GM23338 (cell line): ENCODE data around the gene PRR35. TPM values are rescaled to one million over a fixed set of nuclear protein-coding genes. Genes with fewer than 3 reads are reported as not detected.

ENCODE experiments used
- ATAC-seq: fragments of 200-7000 bp; cut with Tn5 transposase; 3 replicates; pipeline ENCODE4 v1.9.1; 2020
- DNase-seq: peaks from one replicate; pipeline ENCODE4 v3.0.0-alpha.2; 2015; ENCODE audit warnings: low spot score
- H2AFZ ChIP-seq: fragments of 200-600 bp; sonication (generic); 2 replicates; pipeline ENCODE4 v1.8.0; 2016; ENCODE audit warnings: antibody characterized with exemption, mild to moderate bottlenecking, moderate library complexity
- H3F3A ChIP-seq: fragments of 200-600 bp; sonication (generic); replicated peaks from 2 replicates; pipeline ENCODE4 v1.8.0; 2017; ENCODE audit warnings: antibody characterized with exemption, mixed run types, low read depth
- H3K27ac ChIP-seq: fragments of 200-600 bp; sonication (generic); 2 replicates; pipeline ENCODE4 v1.6.1; 2016; ENCODE audit warnings: low read depth
- H3K27me3 ChIP-seq: fragments of 200-600 bp; sonication (generic); 2 replicates; pipeline ENCODE4 v1.8.0; 2016; ENCODE audit warnings: mild to moderate bottlenecking, mixed run types, moderate library complexity; ENCODE audit not compliant: insufficient read depth
- H3K36me3 ChIP-seq: fragments of 200-600 bp; sonication (generic); 2 replicates; pipeline ENCODE4 v1.8.0; 2016; ENCODE audit warnings: mild to moderate bottlenecking; ENCODE audit not compliant: insufficient read depth
- H3K4me1 ChIP-seq: fragments of 200-600 bp; sonication (generic); 2 replicates; pipeline ENCODE4 v1.8.0; 2016; ENCODE audit warnings: mild to moderate bottlenecking, moderate library complexity; ENCODE audit not compliant: insufficient read depth
- H3K4me2 ChIP-seq: fragments of 200-600 bp; sonication (generic); 2 replicates; pipeline ENCODE4 v1.7.1; 2017; ENCODE audit warnings: mixed run types
- H3K4me3 ChIP-seq: fragments of 200-600 bp; sonication (generic); 2 replicates; pipeline ENCODE4 v1.6.1; 2016; ENCODE audit warnings: mixed run types
- H3K79me2 ChIP-seq: fragments of 200-600 bp; sonication (generic); replicated peaks from 2 replicates; pipeline ENCODE4 v1.8.0; 2017; ENCODE audit warnings: mild to moderate bottlenecking; ENCODE audit not compliant: insufficient read depth
- H3K9me2 ChIP-seq: fragments of 200-600 bp; sonication (generic); 2 replicates; pipeline ENCODE4 v1.8.0; 2017; ENCODE audit not compliant: insufficient read depth
- H4K20me1 ChIP-seq: fragments of 200-600 bp; sonication (generic); replicated peaks from 2 replicates; pipeline ENCODE4 v1.8.0; 2017; ENCODE audit warnings: mild to moderate bottlenecking; ENCODE audit not compliant: insufficient read depth
- H3K27ac Mint-ChIP-seq: 2 replicates; pipeline ENCODE4 v1.8.0; 2020; ENCODE audit warnings: inconsistent platforms, mild to moderate bottlenecking, moderate library complexity, mixed read lengths
- H3K27me3 Mint-ChIP-seq: 3 replicates; pipeline ENCODE4 v1.8.0; 2022; ENCODE audit warnings: low read depth, mild to moderate bottlenecking, moderate library complexity, mixed read lengths, inconsistent platforms; ENCODE audit not compliant: insufficient read depth, poor library complexity
- H3K36me3 Mint-ChIP-seq: 3 replicates; pipeline ENCODE4 v1.8.0; 2021; ENCODE audit warnings: low read depth, mild to moderate bottlenecking, inconsistent platforms, moderate library complexity, mixed read lengths
- H3K4me1 Mint-ChIP-seq: 3 replicates; pipeline ENCODE4 v1.8.0; 2020; ENCODE audit warnings: mild to moderate bottlenecking, inconsistent platforms, mixed read lengths
- H3K4me3 Mint-ChIP-seq: 3 replicates; pipeline ENCODE4 v1.8.0; 2021; ENCODE audit warnings: moderate library complexity, mild to moderate bottlenecking, inconsistent platforms, mixed read lengths
- H3K9me3 Mint-ChIP-seq: 3 replicates; pipeline ENCODE4 v1.8.0; 2020; ENCODE audit warnings: moderate library complexity, mild to moderate bottlenecking, inconsistent platforms, mixed read lengths
- CREB1 ChIP-seq: fragments of 250-450 bp; sonication (Bioruptor Pico); IDR thresholded peaks from 2 replicates; pipeline ENCODE4 v1.5.0; 2020; ENCODE audit warnings: low read depth, mild to moderate bottlenecking, moderate library complexity
- CTCF ChIP-seq, 2 experiments: fragments of 200-600 bp in 1 of 2; sonication (generic) in 1 of 2; conservative IDR thresholded peaks; 2 replicates each; pipeline versions ENCODE4 v1.5.1 to v1.6.1; 2016 to 2017; ENCODE audit warnings: antibody characterized with exemption in 2 of 2, low read depth in 2 of 2, mild to moderate bottlenecking in 2 of 2, moderate library complexity in 1 of 2
- ETS1 ChIP-seq: IDR thresholded peaks from 2 replicates; pipeline ENCODE4 v1.6.1; 2016; ENCODE audit warnings: antibody characterized with exemption
- EZH2 ChIP-seq: fragments of 200-600 bp; sonication (generic); IDR thresholded peaks from one replicate; pipeline ENCODE4 v1.8.0; 2017; ENCODE audit warnings: antibody characterized with exemption, mild to moderate bottlenecking, low read depth; ENCODE audit not compliant: unreplicated experiment
- EZH2phosphoT487 ChIP-seq: fragments of 200-600 bp; sonication (generic); IDR thresholded peaks from one replicate; pipeline ENCODE4 v1.8.1; 2018; ENCODE audit warnings: antibody characterized with exemption; ENCODE audit not compliant: unreplicated experiment
- JUNB ChIP-seq: IDR thresholded peaks from one replicate; pipeline ENCODE4 v1.6.1; 2016; ENCODE audit warnings: antibody characterized with exemption; ENCODE audit not compliant: unreplicated experiment
- NANOG ChIP-seq: IDR thresholded peaks from 2 replicates; pipeline ENCODE4 v1.6.1; 2016; ENCODE audit warnings: antibody characterized with exemption, borderline replicate concordance
- POLR2AphosphoS5 ChIP-seq: IDR thresholded peaks from 2 replicates; pipeline ENCODE4 v1.6.1; 2016; ENCODE audit warnings: antibody characterized with exemption, low read depth
- REST ChIP-seq: IDR thresholded peaks from one replicate; pipeline ENCODE4 v1.6.1; 2018; ENCODE audit warnings: antibody characterized with exemption; ENCODE audit not compliant: unreplicated experiment
- STAT1 ChIP-seq: IDR thresholded peaks from one replicate; pipeline ENCODE4 v1.6.1; 2016; ENCODE audit warnings: antibody characterized with exemption; ENCODE audit not compliant: unreplicated experiment
- ZNF114 ChIP-seq: fragments of 250-450 bp; sonication (Bioruptor Pico); IDR thresholded peaks from 2 replicates; pipeline ENCODE4 v1.5.0; 2020; ENCODE audit warnings: mild to moderate bottlenecking, moderate library complexity
- ZNF331 ChIP-seq: fragments of 250-450 bp; sonication (Bioruptor Pico); IDR thresholded peaks from 2 replicates; pipeline ENCODE4 v1.5.0; 2020; ENCODE audit warnings: low read depth, mild to moderate bottlenecking, moderate library complexity
- ZNF462 ChIP-seq: fragments of 250-450 bp; sonication (Bioruptor Pico); IDR thresholded peaks from 2 replicates; pipeline ENCODE4 v1.5.0; 2020; ENCODE audit warnings: mild to moderate bottlenecking, moderate library complexity
- polyA plus RNA-seq: library from polyadenylated mRNA; unstranded; fragments of >200 nt; fragmentation: Nextera tagmentation; extraction: Ambion mirVana; gene quantifications from 2 replicates; pipeline ENCODE4 v1.2.1, GENCODE V29; 2016
- total RNA-seq: library from RNA; depleted of rRNA; stranded (reverse); fragments of >200 nt; shearing (Covaris generic); gene quantifications from 2 replicates; pipeline ENCODE4 v1.2.3, GENCODE V29; 2014

PRR35 gene
- total and polyA plus RNA-seq, 2 experiments from 2014 or later, result 0.32 to 1.4 TPM

GRCh38 chr16:536746-537145 is 23.4 kb upstream of the PRR35 start:
- H3K9me3 Mint-ChIP-seq, result no peaks in the 10 kb centered on the region

More at GRCh38 chr16:536746-537145, 23.4 kb upstream of the PRR35 start:
- Mint-ChIP-seq H3K4me3 (no peak overlapping the region), H3K4me1 (no peaks in the 10 kb centered on the region), H3K36me3 (peaks cover 6% of the 10 kb centered on the region), H3K27me3 (no peaks in the 10 kb centered on the region), H3K27ac (no peak overlapping the region)
- Histone ChIP-seq H3K9me2 (no peaks in the 10 kb centered on the region), H3K79me2 (peaks cover 55% of the 10 kb centered on the region), H3K4me3 (no peak overlapping the region), H3F3A (no peaks in the 10 kb centered on the region), H3K36me3 (no peaks in the 10 kb centered on the region), H3K4me2 (no peak overlapping the region), H4K20me1 (peaks cover 29% of the 10 kb centered on the region), H3K27ac (no peak overlapping the region), H3K4me1 (no peaks in the 10 kb centered on the region), H3K27me3 (no peaks in the 10 kb centered on the region), H2AFZ (no peak overlapping the region)
- DNase-seq, result no peak
- ATAC-seq, result no peak
- TF ChIP-seq ZNF114 (CRISPR knock-in tag) (no peak), CREB1 (CRISPR knock-in tag) (no peak), STAT1 (no peak), CTCF (conservative IDR thresholded peaks at IDR 0.05; ENCODE audit: low read depth in 2 of 2) (no peak), ZNF462 (CRISPR knock-in tag) (no peak), NANOG (no peak), ETS1 (no peak), EZH2phosphoT487 (no peak), POLR2AphosphoS5 (no peak), JUNB (no peak), EZH2 (no peak), REST (no peak), ZNF331 (no peak)
